Gastroesophageal sphincter (tissue), 3 donors: ENCODE results near the gene C19orf47.

Experiments
- EP300 ChIP-seq: sonication (generic); formaldehyde crosslinking; IDR thresholded peaks from one replicate; pipeline ENCODE4 v1.6.1; 2017; ENCODE audit warnings: antibody characterized with exemption, mild to moderate bottlenecking
- POLR2A ChIP-seq, 2 donors: fragments of 450-650 bp; IDR thresholded peaks; one replicate each; pipeline ENCODE4 v1.6.1; 2017; ENCODE audit warnings: antibody characterized with exemption in 2 of 2, mild to moderate bottlenecking in 2 of 2, moderate library complexity in 1 of 2
- POLR2AphosphoS5 ChIP-seq: sonication (generic); formaldehyde crosslinking; IDR thresholded peaks from one replicate; pipeline ENCODE4 v1.6.1; 2017; ENCODE audit warnings: antibody characterized with exemption
- TF ChIP-seq, protein P1 (sequence below), 4 experiments: fragments of 200-600 bp in 2 of 4; fragments of 450-650 bp in 2 of 4; sonication (generic) in 1 of 4; IDR thresholded peaks; one replicate each; pipeline ENCODE4 v1.5.1; 2017 to 2019; ENCODE audit warnings: antibody characterized with exemption in 4 of 4, mild to moderate bottlenecking in 2 of 4, moderate library complexity in 2 of 4

DNA sequence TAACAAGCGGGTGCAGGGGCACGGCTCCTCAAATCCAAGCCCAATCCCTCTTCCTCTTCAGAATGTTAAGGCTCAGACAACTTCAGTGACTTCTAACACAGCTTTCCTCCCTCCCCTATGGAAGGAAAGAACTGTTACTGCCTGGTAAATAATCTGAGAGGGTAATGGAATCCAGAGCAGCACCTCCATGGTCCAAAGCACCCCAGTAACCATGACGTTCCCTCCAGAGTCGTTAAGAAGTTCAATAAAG, 64.0 kb downstream of the C19orf47 start:
- TF ChIP-seq, protein P1, sequence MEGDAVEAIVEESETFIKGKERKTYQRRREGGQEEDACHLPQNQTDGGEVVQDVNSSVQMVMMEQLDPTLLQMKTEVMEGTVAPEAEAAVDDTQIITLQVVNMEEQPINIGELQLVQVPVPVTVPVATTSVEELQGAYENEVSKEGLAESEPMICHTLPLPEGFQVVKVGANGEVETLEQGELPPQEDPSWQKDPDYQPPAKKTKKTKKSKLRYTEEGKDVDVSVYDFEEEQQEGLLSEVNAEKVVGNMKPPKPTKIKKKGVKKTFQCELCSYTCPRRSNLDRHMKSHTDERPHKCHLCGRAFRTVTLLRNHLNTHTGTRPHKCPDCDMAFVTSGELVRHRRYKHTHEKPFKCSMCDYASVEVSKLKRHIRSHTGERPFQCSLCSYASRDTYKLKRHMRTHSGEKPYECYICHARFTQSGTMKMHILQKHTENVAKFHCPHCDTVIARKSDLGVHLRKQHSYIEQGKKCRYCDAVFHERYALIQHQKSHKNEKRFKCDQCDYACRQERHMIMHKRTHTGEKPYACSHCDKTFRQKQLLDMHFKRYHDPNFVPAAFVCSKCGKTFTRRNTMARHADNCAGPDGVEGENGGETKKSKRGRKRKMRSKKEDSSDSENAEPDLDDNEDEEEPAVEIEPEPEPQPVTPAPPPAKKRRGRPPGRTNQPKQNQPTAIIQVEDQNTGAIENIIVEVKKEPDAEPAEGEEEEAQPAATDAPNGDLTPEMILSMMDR (IDR thresholded peaks at IDR 0.05): no peak
- TF ChIP-seq EP300 (no peak), POLR2A (IDR thresholded peaks at IDR 0.05) (no peak), POLR2AphosphoS5 (no peak)
